ENCODE data around the gene RIMS4.

DNA sequence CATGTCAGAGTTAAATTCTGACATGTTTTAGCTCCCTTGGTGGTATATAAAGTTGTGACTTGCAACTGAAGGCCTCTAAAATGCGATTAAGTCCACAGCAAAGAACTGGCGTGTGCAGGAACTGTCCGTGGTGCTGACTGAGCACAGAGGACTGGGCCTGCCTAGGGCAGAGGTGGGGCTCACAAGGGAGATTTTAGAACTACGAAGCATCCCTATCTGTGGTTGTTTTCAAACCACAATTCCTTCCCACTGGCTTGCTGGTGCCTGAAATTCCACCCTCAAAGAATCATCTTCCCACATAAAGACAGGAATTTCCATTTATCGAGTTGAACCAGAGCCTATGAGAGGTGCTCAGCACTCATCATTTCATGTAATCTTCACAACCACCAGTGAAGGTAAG is 30.1 kb downstream of the RIMS4 start:
- TF ChIP-seq POLR2AphosphoS5 (IDR thresholded peaks at IDR 0.05): no peak
- no peak for TF ChIP-seq POLR2A (IDR thresholded peaks at IDR 0.05; ENCODE audit: low read depth)
- TF ChIP-seq, protein P1, sequence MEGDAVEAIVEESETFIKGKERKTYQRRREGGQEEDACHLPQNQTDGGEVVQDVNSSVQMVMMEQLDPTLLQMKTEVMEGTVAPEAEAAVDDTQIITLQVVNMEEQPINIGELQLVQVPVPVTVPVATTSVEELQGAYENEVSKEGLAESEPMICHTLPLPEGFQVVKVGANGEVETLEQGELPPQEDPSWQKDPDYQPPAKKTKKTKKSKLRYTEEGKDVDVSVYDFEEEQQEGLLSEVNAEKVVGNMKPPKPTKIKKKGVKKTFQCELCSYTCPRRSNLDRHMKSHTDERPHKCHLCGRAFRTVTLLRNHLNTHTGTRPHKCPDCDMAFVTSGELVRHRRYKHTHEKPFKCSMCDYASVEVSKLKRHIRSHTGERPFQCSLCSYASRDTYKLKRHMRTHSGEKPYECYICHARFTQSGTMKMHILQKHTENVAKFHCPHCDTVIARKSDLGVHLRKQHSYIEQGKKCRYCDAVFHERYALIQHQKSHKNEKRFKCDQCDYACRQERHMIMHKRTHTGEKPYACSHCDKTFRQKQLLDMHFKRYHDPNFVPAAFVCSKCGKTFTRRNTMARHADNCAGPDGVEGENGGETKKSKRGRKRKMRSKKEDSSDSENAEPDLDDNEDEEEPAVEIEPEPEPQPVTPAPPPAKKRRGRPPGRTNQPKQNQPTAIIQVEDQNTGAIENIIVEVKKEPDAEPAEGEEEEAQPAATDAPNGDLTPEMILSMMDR (IDR thresholded peaks at IDR 0.05): no peak
- no peak for TF ChIP-seq EP300 (IDR thresholded peaks at IDR 0.05)
